Activated gamma-delta T cell treated with Interleukin-2 at 50 U/mL for 16 hours (primary cell): ENCODE results near the gene C6orf120.
A peak's percentile ranks its signal among the peaks of the same experiment; 100 is the strongest.

ENCODE experiments used
- DNase-seq: peaks from one replicate; pipeline ENCODE4 v3.0.0-alpha.2; 2020

The C6orf120 gene

GRCh38 chr6:169726049-169726400 lies 24.1 kb downstream of the C6orf120 start:
- no peak for DNase-seq

- no peak for DNase-seq
These were observed 25.0 kb downstream of the C6orf120 start for GRCh38 chr6:169726963-169727362.

- DNase-seq, result no peak
These were observed 28.0 kb downstream of the C6orf120 start for GRCh38 chr6:169729961-169730360.

GRCh38 chr6:169738204-169738975 lies 36.5 kb downstream of the C6orf120 start:
- no peak for DNase-seq

GRCh38 chr6:169738976-169739529 lies 37.1 kb downstream of the C6orf120 start:
- no peak for DNase-seq

- DNase-seq, result no peak
These were observed 39.4 kb downstream of the C6orf120 start for GRCh38 chr6:169741344-169741743.

GRCh38 chr6:169745405-169745804 lies 43.5 kb downstream of the C6orf120 start:
- no peak for DNase-seq

GRCh38 chr6:169746556-169746955 lies 44.6 kb downstream of the C6orf120 start:
- DNase-seq, result no peak

GRCh38 chr6:169751242-169752073 lies 49.5 kb downstream of the C6orf120 start, which contains the start of the genes DYNLT2 and ERMARD:
Gene DYNLT2 (minus strand): TSS chr6:169751572. CDS start chr6:169751458, 114 bp downstream.
Gene ERMARD (plus strand): TSS chr6:169751622. CDS start chr6:169751658, 36 bp downstream.
- peak; percentile 90 for DNase-seq

GRCh38 chr6:169752074-169752623 lies 50.2 kb downstream of the C6orf120 start:
- DNase-seq, result no peak
